GM23248 (cell line): ENCODE measurements around the gene RGS5. TPM values are rescaled to one million over a fixed set of nuclear protein-coding genes. Genes with fewer than 3 reads are reported as not detected.

Source experiments
- DNase-seq: peaks from one replicate; pipeline ENCODE4 v3.0.0-alpha.2; 2015
- H2AFZ ChIP-seq: fragments of 200-600 bp; sonication (generic); 2 replicates; pipeline ENCODE4 v1.6.1; 2016; ENCODE audit warnings: antibody characterized with exemption
- H3F3A ChIP-seq: fragments of 200-600 bp; sonication (generic); 2 replicates; pipeline ENCODE4 v1.6.1; 2016; ENCODE audit warnings: mild to moderate bottlenecking, antibody characterized with exemption, mixed run types; ENCODE audit not compliant: insufficient read depth
- H3K27ac ChIP-seq: fragments of 200-600 bp; sonication (generic); 2 replicates; pipeline ENCODE4 v1.5.1; 2016; ENCODE audit warnings: mild to moderate bottlenecking
- H3K27me3 ChIP-seq: fragments of 200-600 bp; sonication (generic); replicated peaks from 2 replicates; pipeline ENCODE4 v1.6.1; 2016; ENCODE audit warnings: mild to moderate bottlenecking; ENCODE audit not compliant: insufficient read depth
- H3K36me3 ChIP-seq: fragments of 200-600 bp; sonication (generic); 2 replicates; pipeline ENCODE4 v1.6.1; 2016; ENCODE audit warnings: low read depth, mild to moderate bottlenecking
- H3K4me1 ChIP-seq: fragments of 200-600 bp; sonication (generic); 2 replicates; pipeline ENCODE4 v1.6.1; 2016; ENCODE audit warnings: mild to moderate bottlenecking; ENCODE audit not compliant: insufficient read depth
- H3K4me2 ChIP-seq: fragments of 200-600 bp; sonication (generic); one replicate; pipeline ENCODE4 v1.6.1; 2016; ENCODE audit warnings: mild to moderate bottlenecking; ENCODE audit not compliant: unreplicated experiment
- H3K4me3 ChIP-seq: fragments of 200-600 bp; sonication (generic); 2 replicates; pipeline ENCODE4 v1.5.1; 2016; ENCODE audit warnings: mild to moderate bottlenecking
- H3K79me2 ChIP-seq: fragments of 200-600 bp; sonication (generic); 2 replicates; pipeline ENCODE4 v1.6.1; 2016; ENCODE audit warnings: mild to moderate bottlenecking; ENCODE audit not compliant: insufficient read depth
- H3K9ac ChIP-seq: fragments of 200-600 bp; sonication (generic); 2 replicates; pipeline ENCODE4 v1.6.1; 2016; ENCODE audit warnings: mild to moderate bottlenecking
- H3K9me2 ChIP-seq: fragments of 200-600 bp; sonication (generic); 2 replicates; pipeline ENCODE4 v1.6.1; 2016; ENCODE audit warnings: mixed run types, mild to moderate bottlenecking, moderate library complexity; ENCODE audit not compliant: insufficient read depth
- H3K9me3 ChIP-seq: fragments of 200-600 bp; sonication (generic); one replicate; pipeline ENCODE4 v1.6.1; 2017; ENCODE audit warnings: low read depth
- H4K20me1 ChIP-seq: fragments of 200-600 bp; sonication (generic); 2 replicates; pipeline ENCODE4 v1.6.0; 2016; ENCODE audit not compliant: insufficient read depth
- EZH2 ChIP-seq: fragments of 200-600 bp; sonication (generic); IDR thresholded peaks from 2 replicates; pipeline ENCODE4 v1.6.1; 2018; ENCODE audit warnings: antibody characterized with exemption, mild to moderate bottlenecking; ENCODE audit not compliant: insufficient read depth, poor library complexity, severe bottlenecking
- EZH2phosphoT487 ChIP-seq: fragments of 200-600 bp; sonication (generic); IDR thresholded peaks from 2 replicates; pipeline ENCODE4 v1.6.1; 2018; ENCODE audit warnings: antibody characterized with exemption, moderate library complexity, mild to moderate bottlenecking, low read depth; ENCODE audit not compliant: insufficient read depth
- WGBS, 2 experiments: methylation state at CpG; one replicate each; pipeline ENCODE4 v1.1.6; 2015 to 2017; ENCODE audit warnings: low lambda C conversion rate in 2 of 2, low coverage in 1 of 2; ENCODE audit errors: missing lambda C conversion rate in 2 of 2; 5-methylcytosine and 5-hydroxymethylcytosine counted together
- in situ Hi-C: fragments of 300-500 bp; cut with MboI; formaldehyde crosslinking; loops from 2 replicates; pipeline ENCODE4 v1.15.0; 2020
- polyA plus RNA-seq: library from polyadenylated mRNA; unstranded; fragments of >200 nt; fragmentation: Nextera tagmentation; extraction: Ambion mirVana; gene quantifications from 2 replicates; pipeline ENCODE4 v1.2.1, GENCODE V29; 2016
- total RNA-seq: library from RNA; depleted of rRNA; stranded (reverse); fragments of >200 nt; shearing (Covaris generic); gene quantifications from 2 replicates; pipeline ENCODE4 v1.2.3, GENCODE V29; 2014

RGS5 gene
- total and polyA plus RNA-seq, 2 experiments from 2014 or later, result 0.89 to 6.8 TPM

DNA sequence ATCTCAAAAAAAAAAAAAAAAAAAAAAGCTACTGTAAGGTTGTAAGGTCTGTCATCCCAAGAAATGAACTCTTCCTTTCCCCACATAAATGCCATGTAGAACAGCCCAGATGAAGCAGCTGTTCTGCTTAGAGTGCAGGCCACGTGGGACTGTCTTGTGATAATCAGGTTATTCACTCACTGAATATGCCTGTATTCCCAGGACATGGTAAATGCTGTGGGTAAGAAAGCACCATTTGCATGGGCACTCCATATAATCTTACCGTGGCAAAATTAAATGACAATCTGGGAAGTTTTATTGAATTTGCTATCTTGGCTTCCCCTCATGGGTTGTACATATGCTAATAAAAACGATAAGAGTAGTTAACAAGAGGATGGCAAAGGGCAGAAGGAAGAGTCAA is 13.8 kb downstream of the RGS5 start:
- Histone ChIP-seq H4K20me1 (no peaks in the 10 kb centered on the region), H3K9me3 (no peaks in the 10 kb centered on the region), H2AFZ (no peak overlapping the region), H3K36me3 (no peaks in the 10 kb centered on the region), H3K79me2 (no peaks in the 10 kb centered on the region), H3K9me2 (no peaks in the 10 kb centered on the region), H3K4me3 (no peak overlapping the region), H3K9ac (no peak overlapping the region), H3K4me2 (no peak overlapping the region), H3K4me1 (no peaks in the 10 kb centered on the region), H3F3A (no peaks in the 10 kb centered on the region), H3K27ac (no peak overlapping the region), H3K27me3 (no peaks in the 10 kb centered on the region)
- in situ Hi-C loops, result loop anchor here (10.0 kb wide), 1 partner anchor 116 kb away; no protein-coding TSS in a partner anchor
- WGBS, 2 experiments, result 55 to 61% methylated on average over 3 of the region's 3 CpGs
- no peak for DNase-seq
- TF ChIP-seq EZH2phosphoT487 (no peak), EZH2 (no peak)

DNA sequence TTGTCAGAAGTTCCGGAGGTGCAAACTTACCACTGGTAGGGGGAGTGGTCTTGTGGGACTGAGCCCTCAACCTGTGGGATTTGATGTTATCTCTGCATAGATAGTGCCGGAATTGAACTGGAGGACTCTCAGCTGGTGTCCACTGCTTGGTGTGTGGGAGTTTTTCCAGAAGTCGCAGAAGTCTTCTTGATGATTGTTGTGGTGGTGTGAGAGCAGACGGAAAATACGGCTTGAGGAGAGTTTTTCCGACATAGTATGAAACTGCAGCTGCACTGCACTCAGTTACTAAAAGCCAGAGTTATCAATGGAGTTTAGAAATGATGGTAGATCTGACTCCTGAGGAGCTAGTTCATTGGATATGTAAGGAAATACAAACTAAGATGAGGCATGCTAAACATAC is 14.9 kb downstream of the RGS5 start:
- Histone ChIP-seq H3K4me2 (no peak overlapping the region), H3F3A (no peaks in the 10 kb centered on the region), H3K4me3 (no peak overlapping the region), H3K9me3 (no peaks in the 10 kb centered on the region), H3K79me2 (no peaks in the 10 kb centered on the region), H3K4me1 (no peaks in the 10 kb centered on the region), H3K9ac (no peak overlapping the region), H3K36me3 (no peaks in the 10 kb centered on the region), H3K9me2 (no peaks in the 10 kb centered on the region), H3K27ac (no peak overlapping the region), H3K27me3 (no peaks in the 10 kb centered on the region), H2AFZ (no peak overlapping the region), H4K20me1 (no peaks in the 10 kb centered on the region)
- DNase-seq, result no peak
- in situ Hi-C loops, result loop anchor here (10.0 kb wide), 1 partner anchor 117 kb away; no protein-coding TSS in a partner anchor
- TF ChIP-seq EZH2phosphoT487, result no peak
- TF ChIP-seq EZH2, result no peak
- WGBS, 2 experiments, result 68 to 69% methylated on average over 6 of the region's 6 CpGs

DNA sequence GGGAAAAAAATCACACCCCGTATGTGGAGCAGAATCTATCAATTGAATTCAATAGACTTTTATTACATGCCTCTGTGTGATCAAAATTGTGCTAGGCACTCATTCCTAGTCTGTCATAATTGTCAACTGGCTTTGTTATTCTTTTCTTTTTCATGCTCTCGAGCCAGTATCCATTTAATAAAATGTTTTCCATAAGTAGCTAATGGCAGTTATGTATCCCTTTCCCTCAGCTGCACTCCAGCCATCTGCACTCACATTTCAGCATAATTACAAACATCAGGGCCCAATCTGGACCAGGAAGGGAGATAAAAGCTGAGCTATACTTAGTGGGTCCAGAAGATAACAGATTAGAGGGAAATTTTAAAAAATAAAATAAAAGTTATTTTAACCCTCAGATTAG is 15.9 kb downstream of the RGS5 start:
- H3K4me3 ChIP-seq, result no peak overlapping the region
- H2AFZ ChIP-seq, result no peak overlapping the region
- H3K9ac ChIP-seq, result no peak overlapping the region
- H3K9me2 ChIP-seq, result no peaks in the 10 kb centered on the region
- H3K27ac ChIP-seq, result no peak overlapping the region
- no peaks in the 10 kb centered on the region for H3K27me3 ChIP-seq
- H3K9me3 ChIP-seq, result no peaks in the 10 kb centered on the region
- H3K79me2 ChIP-seq, result no peaks in the 10 kb centered on the region
- no peak overlapping the region for H3K4me2 ChIP-seq
- no peak for DNase-seq
- no peaks in the 10 kb centered on the region for H4K20me1 ChIP-seq
- in situ Hi-C loops, result loop anchor here (10.0 kb wide), 1 partner anchor 118 kb away; no protein-coding TSS in a partner anchor
- TF ChIP-seq EZH2, result no peak
- no peak for TF ChIP-seq EZH2phosphoT487
- no peaks in the 10 kb centered on the region for H3F3A ChIP-seq
- H3K4me1 ChIP-seq, result no peaks in the 10 kb centered on the region
- H3K36me3 ChIP-seq, result no peaks in the 10 kb centered on the region
- WGBS, 2 experiments, result 38 to 60% methylated on average over 2 of the region's 2 CpGs

DNA sequence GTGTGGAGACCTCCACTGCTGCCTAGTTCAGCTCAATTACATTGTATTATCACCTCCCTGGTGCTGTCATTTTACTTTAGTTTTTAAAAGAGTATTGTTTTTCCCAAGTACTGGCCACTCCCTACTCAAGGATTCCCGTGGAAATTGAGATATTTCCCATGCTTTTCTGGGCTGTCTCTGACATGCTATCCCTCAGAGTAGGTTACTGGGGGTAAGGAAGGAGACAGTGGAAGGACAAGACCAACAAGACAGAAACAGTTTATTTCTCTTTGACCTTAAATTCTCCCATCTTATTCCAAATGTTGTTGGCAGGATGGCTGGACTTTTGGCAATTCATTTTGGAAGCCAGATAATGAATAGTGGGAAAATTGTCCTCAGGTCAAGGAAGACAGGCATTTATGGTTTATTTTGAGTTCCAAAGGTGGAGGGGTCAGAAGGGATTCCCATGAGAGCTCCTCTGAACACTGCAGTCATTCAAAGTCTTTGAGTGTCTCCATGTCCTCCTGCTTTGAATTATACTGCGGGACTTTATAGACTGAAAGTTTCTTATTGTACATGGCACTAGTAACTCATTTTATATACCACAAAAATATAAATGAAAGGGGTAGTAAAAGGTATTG is 20.3 kb downstream of the RGS5 start:
- no peak overlapping the region for H3K27ac ChIP-seq
- DNase-seq, result no peak
- WGBS, 2 experiments, result 74 to 79% methylated on average over 2 of the region's 2 CpGs
- no peaks in the 10 kb centered on the region for H3K9me3 ChIP-seq
- no peaks in the 10 kb centered on the region for H3K79me2 ChIP-seq
- H3K4me2 ChIP-seq, result no peak overlapping the region
- no peaks in the 10 kb centered on the region for H3K4me1 ChIP-seq
- H3K9me2 ChIP-seq, result no peaks in the 10 kb centered on the region
- H3K4me3 ChIP-seq, result no peak overlapping the region
- H3K27me3 ChIP-seq, result no peaks in the 10 kb centered on the region
- no peaks in the 10 kb centered on the region for H3F3A ChIP-seq
- H3K36me3 ChIP-seq, result no peaks in the 10 kb centered on the region
- no peak overlapping the region for H3K9ac ChIP-seq
- in situ Hi-C loops, result loop anchor here (10.0 kb wide), 1 partner anchor 122 kb away; no protein-coding TSS in a partner anchor
- TF ChIP-seq EZH2phosphoT487 (no peak), EZH2 (no peak)
- no peaks in the 10 kb centered on the region for H4K20me1 ChIP-seq
- no peak overlapping the region for H2AFZ ChIP-seq
